ENCODE measurements around the gene PIK3CB.
"Not testable (repeated sequence)": the region's sequence is repeated elsewhere in the genome, so short reads cannot be mapped to it uniquely, and the experiment has no call there.

GRCh38 chr3:138680974-138681373, 153.8 kb downstream of the PIK3CB start:
- not testable (repeated sequence) for TF ChIP-seq POLR2A, POLR2AphosphoS5 (IDR thresholded peaks at IDR 0.05)

Data from prostate gland (tissue), 1 donor.